ENCODE data around the gene PRRT4.
A peak's percentile ranks its signal among the peaks of the same experiment; 100 is the strongest.

PRRT4 gene

GRCh38 chr7:128360359-128360678, 1.2 kb downstream of the PRRT4 start:
- TF ChIP-seq GABPA (IDR thresholded peaks at IDR 0.05; ENCODE audit: low read depth): no peak
- TF ChIP-seq POLR2AphosphoS5 (IDR thresholded peaks at IDR 0.05; ENCODE audit: low read depth): no peak
- no peak for TF ChIP-seq SPI1 (IDR thresholded peaks at IDR 0.05; ENCODE audit: borderline replicate concordance, low read depth)
- no peak for TF ChIP-seq CTCF (IDR thresholded peaks at IDR 0.05; ENCODE audit: insufficient read depth, low read length)
- no peak for DNase-seq (ENCODE audit: low read depth in 1 of 2, low spot score in 1 of 2)
- Histone ChIP-seq H3K27ac (replicated peaks) (peak overlapping the region; percentile 92), H3K4me3 (replicated peaks; ENCODE audit: insufficient read depth, low read length) (peak overlapping the region; percentile 63), H3K27me3 (ENCODE audit: insufficient read depth, poor library complexity, severe bottlenecking) (no peaks in the 10 kb centered on the region)

GRCh38 chr7:128359939-128360338, 1.6 kb downstream of the PRRT4 start:
- TF ChIP-seq REST (IDR thresholded peaks at IDR 0.05; ENCODE audit: insufficient replicate concordance, low read depth): no peak
- no peak for TF ChIP-seq GABPA (IDR thresholded peaks at IDR 0.05; ENCODE audit: low read depth)
- no peak for TF ChIP-seq CTCF (IDR thresholded peaks at IDR 0.05; ENCODE audit: insufficient read depth, low read length)
- TF ChIP-seq SPI1 (IDR thresholded peaks at IDR 0.05; ENCODE audit: borderline replicate concordance, low read depth): no peak
- TF ChIP-seq POLR2AphosphoS5 (IDR thresholded peaks at IDR 0.05; ENCODE audit: low read depth): no peak
- Histone ChIP-seq H3K27ac (replicated peaks) (peak overlapping the region; percentile 92), H3K27me3 (ENCODE audit: insufficient read depth, poor library complexity, severe bottlenecking) (no peaks in the 10 kb centered on the region), H3K4me3 (replicated peaks; ENCODE audit: insufficient read depth, low read length) (peak overlapping the region; percentile 63)
- no peak for DNase-seq (ENCODE audit: low read depth in 1 of 2, low spot score in 1 of 2)

GRCh38 chr7:128359336-128359735, 2.2 kb downstream of the PRRT4 start:
- no peak for DNase-seq (ENCODE audit: low read depth in 1 of 2, low spot score in 1 of 2)
- Histone ChIP-seq H3K27ac (replicated peaks) (peak overlapping the region; percentile 92), H3K27me3 (ENCODE audit: insufficient read depth, poor library complexity, severe bottlenecking) (no peaks in the 10 kb centered on the region), H3K4me3 (replicated peaks; ENCODE audit: insufficient read depth, low read length) (no peak overlapping the region)
- no peak for TF ChIP-seq REST (IDR thresholded peaks at IDR 0.05; ENCODE audit: insufficient replicate concordance, low read depth)
- no peak for TF ChIP-seq SPI1 (IDR thresholded peaks at IDR 0.05; ENCODE audit: borderline replicate concordance, low read depth)
- no peak for TF ChIP-seq GABPA (IDR thresholded peaks at IDR 0.05; ENCODE audit: low read depth)

- Histone ChIP-seq H3K27ac (replicated peaks) (peak overlapping the region; percentile 92), H3K27me3 (ENCODE audit: insufficient read depth, poor library complexity, severe bottlenecking) (no peaks in the 10 kb centered on the region), H3K4me3 (replicated peaks; ENCODE audit: insufficient read depth, low read length) (no peak overlapping the region)
- peak in 1 of 2 experiments; percentile 85 for DNase-seq (ENCODE audit: low read depth in 1 of 2, low spot score in 1 of 2)
- no peak for TF ChIP-seq GABPA (IDR thresholded peaks at IDR 0.05; ENCODE audit: low read depth)
- no peak for TF ChIP-seq CTCF (IDR thresholded peaks at IDR 0.05; ENCODE audit: insufficient read depth, low read length)
- TF ChIP-seq REST (IDR thresholded peaks at IDR 0.05; ENCODE audit: insufficient replicate concordance, low read depth): no peak
- TF ChIP-seq POLR2AphosphoS5 (IDR thresholded peaks at IDR 0.05; ENCODE audit: low read depth): no peak
- no peak for TF ChIP-seq SPI1 (IDR thresholded peaks at IDR 0.05; ENCODE audit: borderline replicate concordance, low read depth)
Observed at GRCh38 chr7:128358233-128358632, 3.3 kb downstream of the PRRT4 start.
